IMR-90 (cell line): ENCODE data around the gene NCAPD3. TPM values are rescaled to one million over a fixed set of nuclear protein-coding genes. Genes with fewer than 3 reads are reported as not detected.

ENCODE experiments used
- ATAC-seq: fragments of 200-7000 bp; cut with Tn5 transposase; 2 replicates; pipeline ENCODE4 v1.9.1; 2020; ENCODE audit warnings: low read depth, mild to moderate bottlenecking, moderate library complexity
- BruUV-seq: library from RNA; stranded (reverse); fragments of 400-500 nt; replicated peaks from 2 replicates; lab custom pipeline; 2021; lab: Mats Ljungman, UMichigan
- CTCF ChIA-PET: fragments of 300-600 bp; formaldehyde crosslinking; extraction: SDS; loops from one replicate; lab custom pipeline; 2021; ENCODE audit warnings: antibody characterized with exemption; lab: Yijun Ruan, JAX
- POLR2A ChIA-PET: fragments of 300-600 bp; sonication (Branson Sonifier 250); formaldehyde crosslinking; loops from one replicate; lab custom pipeline; 2022; ENCODE audit warnings: antibody characterized with exemption; ENCODE audit not compliant: unreplicated experiment; lab: Charles Lee
- DNase-seq: peaks from one replicate; pipeline ENCODE4 v3.0.0; 2013
- H2AFZ ChIP-seq: replicated peaks from 2 replicates; pipeline ENCODE3; 2013; ENCODE audit warnings: low read length, mild to moderate bottlenecking; ENCODE audit not compliant: poor library complexity
- H2AK5ac ChIP-seq: 2 replicates; pipeline ENCODE4 v1.6.1; 2013; ENCODE audit warnings: low read depth, low read length, inconsistent platforms
- H2AK9ac ChIP-seq: replicated peaks from 2 replicates; pipeline ENCODE3; 2013; ENCODE audit warnings: mild to moderate bottlenecking, low read depth, low read length, moderate library complexity; ENCODE audit not compliant: poor library complexity
- H2BK120ac ChIP-seq: 2 replicates; pipeline ENCODE4 v1.6.1; 2013; ENCODE audit warnings: low read depth, low read length, inconsistent platforms
- H2BK15ac ChIP-seq: 3 replicates; pipeline ENCODE4 v1.6.1; 2013; ENCODE audit warnings: low read depth, low read length, inconsistent platforms
- H2BK20ac ChIP-seq: 2 replicates; pipeline ENCODE4 v1.6.1; 2013; ENCODE audit warnings: low read depth, mild to moderate bottlenecking, inconsistent platforms, low read length, moderate library complexity
- H2BK5ac ChIP-seq: 2 replicates; pipeline ENCODE4 v1.6.1; 2013; ENCODE audit warnings: mild to moderate bottlenecking, low read depth, low read length, inconsistent platforms; ENCODE audit not compliant: poor library complexity, severe bottlenecking
- H3K14ac ChIP-seq: replicated peaks from 2 replicates; pipeline ENCODE4 v1.6.1; 2013; ENCODE audit warnings: low read depth, low read length, inconsistent platforms
- H3K18ac ChIP-seq: 2 replicates; pipeline ENCODE4 v1.6.1; 2013; ENCODE audit warnings: low read depth, low read length, control low read depth
- H3K23ac ChIP-seq: 2 replicates; pipeline ENCODE4 v1.6.1; 2013; ENCODE audit warnings: low read depth, low read length, inconsistent platforms
- H3K27ac ChIP-seq: 2 replicates; pipeline ENCODE4 v1.5.1; 2013; ENCODE audit warnings: mild to moderate bottlenecking, control low read depth, low read length; ENCODE audit not compliant: insufficient read depth
- H3K27me3 ChIP-seq: 2 replicates; pipeline ENCODE4 v1.6.1; 2013; ENCODE audit warnings: low read length; ENCODE audit not compliant: control insufficient read depth, insufficient read depth
- H3K36me3 ChIP-seq: 2 replicates; pipeline ENCODE4 v1.6.1; 2013; ENCODE audit warnings: low read length, mixed read lengths; ENCODE audit not compliant: control insufficient read depth, insufficient read depth
- H3K4ac ChIP-seq: 2 replicates; pipeline ENCODE4 v1.6.1; 2013; ENCODE audit warnings: low read depth, low read length, inconsistent platforms
- H3K4me1 ChIP-seq: 2 replicates; pipeline ENCODE4 v1.6.1; 2013; ENCODE audit warnings: low read length, mixed read lengths; ENCODE audit not compliant: control insufficient read depth, insufficient read depth
- H3K4me2 ChIP-seq: 2 replicates; pipeline ENCODE4 v1.6.1; 2013; ENCODE audit warnings: low read depth, mild to moderate bottlenecking, control low read depth, low read length, moderate library complexity
- H3K4me3 ChIP-seq: 2 replicates; pipeline ENCODE4 v1.5.1; 2013; ENCODE audit warnings: low read depth, mild to moderate bottlenecking, control low read depth, low read length, moderate library complexity; ENCODE audit not compliant: insufficient read depth
- H3K56ac ChIP-seq: 2 replicates; pipeline ENCODE4 v1.6.1; 2013; ENCODE audit warnings: low read length, inconsistent platforms; ENCODE audit not compliant: insufficient read depth; ENCODE audit errors: extremely low read depth
- H3K79me1 ChIP-seq, 2 experiments: 2 replicates each; pipeline ENCODE4 v1.6.1; 2013; ENCODE audit warnings: low read length in 2 of 2, inconsistent platforms in 1 of 2, low read depth in 1 of 2
- H3K9ac ChIP-seq: 2 replicates; pipeline ENCODE4 v1.6.1; 2013; ENCODE audit warnings: low read depth, low read length, control low read depth
- H3K9me1 ChIP-seq: 2 replicates; pipeline ENCODE4 v1.6.1; 2013; ENCODE audit warnings: low read length, inconsistent platforms; ENCODE audit not compliant: insufficient read depth
- H3K9me3 ChIP-seq: 2 replicates; pipeline ENCODE4 v1.6.1; 2013; ENCODE audit warnings: low read length; ENCODE audit not compliant: control insufficient read depth, insufficient read depth
- H4K20me1 ChIP-seq: 2 replicates; pipeline ENCODE4 v1.6.1; 2013; ENCODE audit warnings: low read length, inconsistent platforms; ENCODE audit not compliant: insufficient read depth
- H4K5ac ChIP-seq: 2 replicates; pipeline ENCODE4 v1.6.1; 2013; ENCODE audit warnings: mild to moderate bottlenecking, low read depth, low read length, control low read depth
- H4K8ac ChIP-seq, 2 experiments: 2 replicates each; pipeline ENCODE4 v1.6.1; 2013; ENCODE audit warnings: low read depth in 2 of 2, low read length in 2 of 2, control low read depth in 1 of 2, inconsistent platforms in 1 of 2
- H4K91ac ChIP-seq: 2 replicates; pipeline ENCODE4 v1.6.1; 2013; ENCODE audit warnings: low read depth, low read length, inconsistent platforms; ENCODE audit not compliant: insufficient read depth
- CHD1 ChIP-seq: IDR thresholded peaks from 2 replicates; pipeline ENCODE4 v1.6.1; 2012; ENCODE audit warnings: low read depth, low read length, improper control_type of control experiment
- RCOR1 ChIP-seq: IDR thresholded peaks from 2 replicates; pipeline ENCODE4 v1.6.1; 2012; ENCODE audit warnings: mild to moderate bottlenecking, low read length, improper control_type of control experiment; ENCODE audit not compliant: insufficient replicate concordance
- USF2 ChIP-seq: fragments of 150-350 bp; IDR thresholded peaks from 2 replicates; pipeline ENCODE4 v1.6.1; 2017; ENCODE audit warnings: mild to moderate bottlenecking, antibody characterized with exemption, low read length, low read depth
- WGBS, 2 experiments: methylation state at CpG; one replicate each; pipeline versions ENCODE4 v1.1.5 to v1.1.7; 2013; ENCODE audit warnings: missing lambda C conversion rate in 2 of 2; ENCODE audit not compliant: insufficient read length in 1 of 2; ENCODE audit errors: extremely low coverage in 2 of 2; 5-methylcytosine and 5-hydroxymethylcytosine counted together
- dilution Hi-C: fragments of 300-500 bp; cut with HindIII; formaldehyde crosslinking; loops from one replicate; pipeline ENCODE4 v1.14.3; 2018; ENCODE audit warnings: low sequenced_read_pairs; ENCODE audit not compliant: unreplicated experiment
- in situ Hi-C: fragments of 300-500 bp; cut with MboI; formaldehyde crosslinking; loops from 3 replicates; pipeline ENCODE4 v1.14.3; 2019; ENCODE audit warnings: low sequenced_read_pairs, inconsistent platforms, mixed read lengths
- intact Hi-C: fragments of 100-400 bp; cut with micrococcal nuclease; formaldehyde crosslinking; loops from 2 replicates; pipeline ENCODE4 v1.10.0; 2022
- polyA plus RNA-seq, 3 experiments: library from polyadenylated mRNA; depleted of rRNA; stranded (reverse); fragments of >200 nt; gene quantifications; 2 replicates each; pipeline ENCODE4 v1.2.3, GENCODE V29; 2012; ENCODE audit warnings: low replicate concordance in 1 of 3
- total RNA-seq: library from RNA; depleted of rRNA; stranded (reverse); fragments of >200 nt; gene quantifications from 2 replicates; pipeline ENCODE4 v1.2.3, GENCODE V29; 2012

The NCAPD3 gene
- total and polyA plus RNA-seq, 2 of the 4 experiments (the other 2 are of a cell fraction) = 18.0 to 19.2 TPM

DNA sequence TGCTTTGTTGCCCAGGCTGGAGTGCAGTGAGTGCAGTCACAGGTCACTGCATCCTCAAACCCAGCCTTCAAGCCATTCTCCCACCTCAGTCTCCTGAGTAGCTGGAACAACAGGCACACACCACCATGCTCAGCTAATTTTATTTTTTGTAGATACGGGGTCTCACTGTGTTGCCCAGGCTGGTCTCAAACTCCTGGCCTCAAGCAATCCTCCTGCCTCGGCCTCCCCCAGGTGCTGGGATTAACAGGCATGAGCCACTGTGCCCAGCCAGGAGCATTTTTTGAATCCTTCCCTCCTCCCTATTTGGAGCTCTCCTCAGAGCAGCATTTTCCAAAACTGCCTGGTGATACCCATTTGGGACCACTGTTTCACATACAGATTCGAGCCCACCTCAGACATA, 77.2 kb downstream of the NCAPD3 start:
- Histone ChIP-seq H2AK5ac (no peak overlapping the region), H3K4ac (no peak overlapping the region), H3K14ac (no peak overlapping the region), H3K9me3 (no peaks in the 10 kb centered on the region), H4K91ac (no peak overlapping the region), H3K9me1 (no peaks in the 10 kb centered on the region), H3K4me3 (no peak overlapping the region), H2BK120ac (no peak overlapping the region), H2BK15ac (no peak overlapping the region), H2AFZ (no peak overlapping the region), H3K9ac (no peak overlapping the region), H3K27me3 (no peaks in the 10 kb centered on the region), H3K18ac (no peak overlapping the region), H2AK9ac (no peak overlapping the region), H4K8ac (no peak overlapping the region), H3K4me1 (peaks cover 7% of the 10 kb centered on the region; the same call in 1 of the 2 replicates), H3K56ac (no peak overlapping the region), H3K27ac (no peak overlapping the region), H4K20me1 (no peaks in the 10 kb centered on the region; the same call in 1 of the 2 replicates), H3K36me3 (peaks cover 20% of the 10 kb centered on the region), H2BK5ac (no peak overlapping the region), H2BK20ac (no peak overlapping the region), H4K5ac (no peak overlapping the region), H3K23ac (no peak overlapping the region), H3K4me2 (no peak overlapping the region), H3K79me1 (peaks cover 0 to 6% of the 10 kb centered on the region in 2 experiments; a peak in 2 of 4 replicates)
- in situ Hi-C loops = loop anchor here (10.0 kb wide), 1 partner anchor 222 kb away; no protein-coding TSS in a partner anchor
- TF ChIP-seq CHD1 (no peak), USF2 (no peak), RCOR1 (no peak)
- no TSS peak for BruUV-seq
- WGBS, 2 experiments = 83% methylated on average over 1 of the region's 3 CpGs; no CpG with 5 or more reads in 1 of the 2 experiments
- DNase-seq (no peak), ATAC-seq (no peak)
- intact Hi-C loops = no loop called here
- dilution Hi-C loops = no loop called here
- POLR2A ChIA-PET = no interaction called here
- CTCF ChIA-PET = interaction anchor here (0.6 kb wide), 1 partner anchor 550 kb away, joined by 3 read pairs; no protein-coding TSS in a partner anchor
